Gastroesophageal sphincter (tissue), 3 donors: Measurements from ENCODE around the gene SUPT3H.

Experiments used
- EP300 ChIP-seq: sonication (generic); formaldehyde crosslinking; IDR thresholded peaks from one replicate; pipeline ENCODE4 v1.6.1; 2017; ENCODE audit warnings: antibody characterized with exemption, mild to moderate bottlenecking
- POLR2A ChIP-seq, 2 donors: fragments of 450-650 bp; IDR thresholded peaks; one replicate each; pipeline ENCODE4 v1.6.1; 2017; ENCODE audit warnings: antibody characterized with exemption in 2 of 2, mild to moderate bottlenecking in 2 of 2, moderate library complexity in 1 of 2
- POLR2AphosphoS5 ChIP-seq: sonication (generic); formaldehyde crosslinking; IDR thresholded peaks from one replicate; pipeline ENCODE4 v1.6.1; 2017; ENCODE audit warnings: antibody characterized with exemption
- TF ChIP-seq, protein P1 (sequence below), 4 experiments: fragments of 200-600 bp in 2 of 4; fragments of 450-650 bp in 2 of 4; sonication (generic) in 1 of 4; IDR thresholded peaks; one replicate each; pipeline ENCODE4 v1.5.1; 2017 to 2019; ENCODE audit warnings: antibody characterized with exemption in 4 of 4, mild to moderate bottlenecking in 2 of 4, moderate library complexity in 2 of 4

DNA sequence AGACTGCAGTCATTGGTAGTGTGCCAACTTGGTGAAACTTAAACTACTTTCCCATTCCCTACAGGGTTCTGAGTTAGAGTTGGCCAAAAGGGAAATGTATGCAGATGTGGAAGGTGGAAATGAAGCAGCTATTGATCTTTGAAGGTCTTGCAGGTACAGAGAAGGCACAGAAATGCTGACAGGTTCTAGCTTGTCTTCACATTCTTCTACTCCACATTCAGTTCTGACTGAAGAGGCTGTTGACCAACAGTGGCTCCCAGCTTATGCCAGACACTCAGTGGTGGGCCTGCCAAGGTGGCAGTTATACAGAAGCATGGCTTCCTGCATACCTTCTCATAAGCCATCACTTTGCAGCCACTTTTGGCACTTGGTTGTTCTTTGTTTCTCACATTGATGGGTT is 566.3 kb downstream of the SUPT3H start:
- TF ChIP-seq, protein P1, sequence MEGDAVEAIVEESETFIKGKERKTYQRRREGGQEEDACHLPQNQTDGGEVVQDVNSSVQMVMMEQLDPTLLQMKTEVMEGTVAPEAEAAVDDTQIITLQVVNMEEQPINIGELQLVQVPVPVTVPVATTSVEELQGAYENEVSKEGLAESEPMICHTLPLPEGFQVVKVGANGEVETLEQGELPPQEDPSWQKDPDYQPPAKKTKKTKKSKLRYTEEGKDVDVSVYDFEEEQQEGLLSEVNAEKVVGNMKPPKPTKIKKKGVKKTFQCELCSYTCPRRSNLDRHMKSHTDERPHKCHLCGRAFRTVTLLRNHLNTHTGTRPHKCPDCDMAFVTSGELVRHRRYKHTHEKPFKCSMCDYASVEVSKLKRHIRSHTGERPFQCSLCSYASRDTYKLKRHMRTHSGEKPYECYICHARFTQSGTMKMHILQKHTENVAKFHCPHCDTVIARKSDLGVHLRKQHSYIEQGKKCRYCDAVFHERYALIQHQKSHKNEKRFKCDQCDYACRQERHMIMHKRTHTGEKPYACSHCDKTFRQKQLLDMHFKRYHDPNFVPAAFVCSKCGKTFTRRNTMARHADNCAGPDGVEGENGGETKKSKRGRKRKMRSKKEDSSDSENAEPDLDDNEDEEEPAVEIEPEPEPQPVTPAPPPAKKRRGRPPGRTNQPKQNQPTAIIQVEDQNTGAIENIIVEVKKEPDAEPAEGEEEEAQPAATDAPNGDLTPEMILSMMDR (IDR thresholded peaks at IDR 0.05), result no peak
- TF ChIP-seq POLR2A (IDR thresholded peaks at IDR 0.05) (no peak), POLR2AphosphoS5 (no peak), EP300 (no peak)
